ENCODE measurements around the gene MRPS2.
"Not testable (repeated sequence)": the region's sequence is repeated elsewhere in the genome, so short reads cannot be mapped to it uniquely, and the experiment has no call there.

The MRPS2 gene

DNA sequence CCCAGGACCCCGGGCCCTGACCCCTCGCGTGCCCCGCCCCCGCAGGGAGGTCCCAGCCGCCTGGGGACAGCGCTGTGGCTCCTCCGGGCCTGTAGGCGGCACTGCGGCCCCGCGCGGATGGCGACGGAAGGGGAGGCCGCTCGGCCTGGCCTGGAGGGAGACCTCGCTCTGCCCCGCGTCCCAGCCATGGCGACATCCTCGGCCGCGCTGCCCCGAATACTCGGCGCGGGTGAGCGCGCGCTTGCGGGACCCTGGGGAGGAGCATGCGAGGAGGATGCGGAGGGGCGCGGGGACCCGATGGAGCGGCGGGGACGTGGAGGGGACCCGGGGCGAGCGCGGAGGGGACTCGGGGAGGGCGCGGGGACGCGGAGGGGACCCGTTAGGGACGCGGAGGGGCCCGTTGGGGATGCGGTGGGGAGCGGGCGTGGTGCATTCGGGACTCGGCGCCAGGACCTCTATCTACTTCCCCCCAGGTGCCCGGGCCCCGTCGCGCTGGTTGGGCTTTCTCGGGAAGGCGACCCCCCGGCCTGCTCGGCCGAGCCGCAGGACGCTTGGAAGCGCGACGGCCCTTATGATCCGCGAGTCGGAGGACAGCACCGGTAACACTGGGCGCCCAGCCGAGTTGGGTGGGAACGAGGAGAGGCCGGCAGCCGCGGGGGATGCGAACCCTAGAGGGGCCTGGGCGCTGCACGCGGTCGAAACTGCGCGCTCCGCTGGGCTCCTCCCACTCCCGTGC, at the start of gene MRPS2:
MRPS2 (plus strand) TSS at position 158 of the 736 bp plus-strand sequence; CDS start at position 187, 29 bp downstream.
- DNase-seq = peak; percentile 76

- no peak for DNase-seq
Measured at GRCh38 chr9:135450956-135451355, 49.5 kb upstream of the MRPS2 start.

DNA sequence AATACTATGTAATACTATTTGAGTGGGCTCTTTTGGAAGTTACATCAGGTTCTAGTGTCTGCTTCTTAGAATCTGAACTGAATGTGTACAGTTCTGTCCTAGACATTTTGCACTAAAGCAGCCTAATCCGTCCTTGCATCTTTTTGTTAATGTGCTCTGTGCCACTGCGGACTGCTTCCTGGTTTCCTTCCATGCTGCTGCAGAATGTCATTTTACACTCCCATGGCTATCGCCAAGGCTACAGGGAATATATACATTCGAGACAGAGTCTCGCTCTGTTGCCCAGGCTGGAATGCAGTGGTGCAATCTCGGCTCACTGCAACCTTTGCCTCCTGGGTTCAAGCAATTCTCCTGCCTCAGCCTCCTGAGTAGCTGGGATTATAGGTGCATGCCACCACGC, 48.6 kb upstream of the MRPS2 start:
- DNase-seq = not testable (repeated sequence)

- DNase-seq = no peak
Measured at GRCh38 chr9:135454737-135455136, 45.7 kb upstream of the MRPS2 start.

DNA sequence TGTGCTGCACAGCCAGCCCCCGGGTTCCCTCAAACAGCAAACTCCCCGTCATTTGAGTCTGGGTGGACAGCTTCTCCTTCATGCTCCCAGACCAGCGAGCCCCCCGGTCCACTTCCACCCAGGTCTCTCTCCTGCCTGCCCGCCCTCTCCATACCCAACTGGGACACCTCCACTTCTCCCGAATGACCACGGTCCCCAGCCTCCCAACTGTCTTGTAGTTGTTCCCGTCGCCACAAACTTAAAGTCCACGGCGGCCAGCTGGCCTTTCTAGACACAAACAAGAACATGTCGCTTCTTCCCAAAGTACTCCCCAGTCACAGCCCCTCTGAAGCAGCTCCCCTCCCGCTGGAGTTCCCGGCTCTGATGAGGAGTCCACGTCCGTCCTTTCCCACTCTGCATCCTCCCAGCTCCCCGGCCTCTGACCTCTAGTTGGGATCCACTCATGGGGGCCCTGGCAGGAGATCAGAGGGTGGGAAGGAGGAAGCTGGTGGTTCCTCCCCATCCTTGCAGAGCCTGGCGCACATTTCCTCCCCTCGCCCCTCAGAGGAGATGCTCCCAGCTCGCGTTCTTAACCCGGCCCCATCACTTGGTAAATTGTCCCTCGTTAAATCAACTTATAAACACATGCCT, 45.0 kb upstream of the MRPS2 start:
- no peak for DNase-seq

DNA sequence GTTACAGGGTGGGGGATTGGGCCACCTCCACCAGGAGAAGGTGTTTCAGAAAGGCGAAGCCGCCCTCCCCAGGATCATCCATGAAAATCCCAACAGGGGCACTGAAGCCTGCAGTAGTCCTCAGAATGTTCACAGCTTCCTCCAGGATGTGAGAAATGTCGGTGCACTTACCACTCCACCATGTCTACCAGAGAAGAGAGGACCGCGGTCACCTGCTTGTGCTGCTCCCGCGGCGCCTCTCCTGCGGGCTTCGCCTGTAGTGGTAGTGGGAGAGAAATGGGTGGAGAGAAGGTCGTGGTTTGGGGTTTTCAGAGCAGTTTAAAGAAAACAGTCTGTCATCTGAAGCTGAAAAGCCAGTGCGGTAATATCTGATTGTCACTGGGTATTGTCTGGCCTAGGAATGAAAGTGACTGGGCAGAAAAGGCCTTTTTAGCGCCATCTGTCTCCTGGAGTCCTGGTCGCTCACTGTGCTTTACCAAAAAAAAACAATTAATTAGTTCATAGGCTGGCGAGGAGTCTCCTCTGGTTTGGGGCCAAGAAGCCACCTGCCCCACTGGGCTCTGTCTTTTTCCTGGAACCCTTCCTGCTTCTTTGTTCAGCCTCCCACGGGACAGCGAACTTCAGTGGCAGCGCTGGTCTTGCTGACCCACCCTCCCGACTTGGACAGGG, 43.9 kb upstream of the MRPS2 start:
- no peak for DNase-seq

DNA sequence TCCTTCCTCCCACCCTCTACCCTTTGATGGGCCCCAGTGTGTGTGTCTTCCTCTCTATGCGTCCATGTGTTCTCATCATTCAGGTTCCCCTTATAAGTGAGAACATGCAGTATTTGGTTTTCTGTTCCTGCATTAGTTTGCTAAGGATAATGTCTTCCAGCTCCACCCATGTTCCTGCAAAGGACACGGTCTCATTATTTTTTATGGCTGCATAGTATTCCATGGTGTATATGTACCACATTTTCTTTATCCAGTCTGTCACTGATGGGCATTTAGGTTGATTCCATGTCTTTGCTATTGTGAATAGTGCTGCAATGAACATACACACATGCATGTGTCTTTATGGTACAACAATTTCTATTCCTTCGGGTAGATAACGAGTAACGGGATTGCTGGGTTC, 42.0 kb upstream of the MRPS2 start:
- not testable (repeated sequence) for DNase-seq

DNA sequence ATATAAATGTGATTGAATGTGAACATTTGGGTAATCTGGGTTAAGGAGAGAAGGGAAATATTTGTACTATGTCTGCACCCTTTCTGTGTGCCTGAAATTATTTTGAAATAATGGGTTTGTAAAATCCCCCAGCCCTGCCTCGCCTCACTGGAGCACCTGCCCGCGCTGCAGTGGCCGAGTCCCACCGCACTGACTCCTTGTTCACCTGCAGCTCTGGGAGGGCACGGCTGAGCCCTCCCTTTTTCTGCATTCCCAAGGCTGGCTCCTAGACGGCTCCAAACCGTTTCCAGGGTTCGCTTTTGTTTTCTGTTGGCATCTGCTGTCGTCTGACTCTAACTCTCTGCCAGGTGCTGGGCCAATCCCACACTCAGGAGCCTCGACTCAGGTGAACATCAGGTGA, 38.5 kb upstream of the MRPS2 start:
- no peak for DNase-seq

DNA sequence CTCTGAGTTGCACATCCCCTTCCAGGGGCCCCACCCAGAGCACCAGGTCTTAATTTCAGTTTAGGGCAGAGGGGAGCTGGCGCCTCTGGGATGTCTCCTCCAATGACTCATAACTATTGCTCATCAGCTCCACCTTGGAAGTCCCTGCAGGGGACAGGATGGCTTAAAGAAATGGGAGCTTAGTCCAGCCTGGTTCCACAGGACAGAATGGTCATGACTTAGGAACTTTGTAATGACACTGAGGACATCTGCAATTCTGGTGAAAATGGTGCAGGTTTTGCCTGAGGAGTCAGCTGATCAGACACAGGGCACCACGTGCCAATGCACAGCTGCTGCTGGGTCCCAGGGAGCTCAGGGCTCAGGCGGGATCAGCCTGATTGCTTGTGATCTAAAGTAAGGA, 37.3 kb upstream of the MRPS2 start:
- no peak for DNase-seq

- DNase-seq = no peak
Measured at GRCh38 chr9:135464181-135464580, 36.3 kb upstream of the MRPS2 start.

GRCh38 chr9:135468854-135469521, 31.5 kb upstream of the MRPS2 start:
- DNase-seq = peak; percentile 9

DNA sequence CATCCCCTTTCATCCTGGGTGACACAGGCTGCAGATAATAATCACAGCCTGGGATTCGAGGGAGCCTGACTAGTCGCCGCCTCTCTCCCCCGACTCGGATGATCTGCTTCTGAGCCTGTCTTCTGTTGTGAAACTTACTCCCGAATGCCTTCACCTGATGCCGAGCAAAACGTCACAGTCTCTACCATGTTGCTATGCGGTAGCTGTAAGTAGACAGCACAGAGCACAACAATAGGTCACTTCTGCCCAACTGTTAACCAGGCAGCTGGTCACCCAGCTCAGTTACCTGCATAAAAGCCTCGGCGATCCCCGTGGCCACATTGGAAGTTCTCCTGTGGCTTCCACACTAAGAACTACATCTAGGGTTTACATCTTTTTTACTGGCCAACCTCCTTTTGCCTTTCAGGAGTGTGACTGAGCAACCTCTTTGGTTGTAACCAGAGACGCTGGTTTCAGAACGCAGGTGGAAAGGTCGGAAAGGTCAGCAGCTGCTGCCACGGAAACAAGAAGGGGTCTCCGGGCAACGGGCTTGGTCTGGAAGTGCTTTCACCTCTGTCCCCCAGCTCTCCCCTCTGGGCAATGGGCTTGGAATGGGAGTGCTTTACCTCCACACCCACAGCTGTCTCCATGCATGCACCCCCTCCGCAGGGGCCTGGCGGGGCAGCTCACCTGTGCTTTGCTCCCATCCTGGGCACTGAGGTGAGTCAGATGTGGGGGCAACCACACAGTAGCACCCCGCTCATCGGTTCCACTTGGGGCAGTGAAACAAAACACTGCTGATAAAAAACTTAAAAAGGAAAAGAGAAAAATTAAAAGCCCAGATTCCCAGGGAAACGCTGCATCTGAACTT, 28.5 kb upstream of the MRPS2 start:
- DNase-seq = no peak

DNA sequence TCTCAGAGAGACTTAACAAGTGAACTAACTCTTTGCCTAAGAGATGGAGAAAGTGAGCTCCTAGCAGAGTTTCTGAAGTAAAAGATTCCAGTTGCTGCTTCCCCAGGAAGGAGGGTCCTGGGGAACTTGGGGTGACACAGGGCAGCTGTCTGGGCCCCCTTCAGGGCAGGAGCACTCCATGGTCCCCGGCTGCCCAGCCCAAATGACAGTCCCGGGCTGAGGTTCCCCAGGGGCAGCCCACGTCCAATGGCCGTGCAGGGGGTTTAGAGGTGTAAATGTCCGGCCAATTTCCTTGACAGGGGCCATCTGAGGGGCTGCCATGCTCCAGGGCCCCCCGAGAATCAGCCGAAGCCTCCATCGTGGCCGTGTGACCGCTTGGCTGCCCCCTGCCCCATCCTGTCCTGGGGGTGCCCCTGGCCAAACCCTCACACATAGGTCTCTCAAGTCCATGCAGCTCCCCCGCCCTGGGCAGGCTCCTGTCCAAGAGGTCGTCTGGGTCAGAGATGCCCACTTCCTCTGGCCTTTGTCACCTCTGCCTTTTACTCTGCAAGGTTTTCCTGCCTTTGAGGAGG, 26.4 kb upstream of the MRPS2 start:
- DNase-seq = no peak

- no peak for DNase-seq
Measured at GRCh38 chr9:135474915-135475314, 25.6 kb upstream of the MRPS2 start.

GRCh38 chr9:135476561-135477355, 23.7 kb upstream of the MRPS2 start:
- DNase-seq = no peak

- no peak for DNase-seq
Measured at GRCh38 chr9:135478191-135478590, 22.3 kb upstream of the MRPS2 start.

DNA sequence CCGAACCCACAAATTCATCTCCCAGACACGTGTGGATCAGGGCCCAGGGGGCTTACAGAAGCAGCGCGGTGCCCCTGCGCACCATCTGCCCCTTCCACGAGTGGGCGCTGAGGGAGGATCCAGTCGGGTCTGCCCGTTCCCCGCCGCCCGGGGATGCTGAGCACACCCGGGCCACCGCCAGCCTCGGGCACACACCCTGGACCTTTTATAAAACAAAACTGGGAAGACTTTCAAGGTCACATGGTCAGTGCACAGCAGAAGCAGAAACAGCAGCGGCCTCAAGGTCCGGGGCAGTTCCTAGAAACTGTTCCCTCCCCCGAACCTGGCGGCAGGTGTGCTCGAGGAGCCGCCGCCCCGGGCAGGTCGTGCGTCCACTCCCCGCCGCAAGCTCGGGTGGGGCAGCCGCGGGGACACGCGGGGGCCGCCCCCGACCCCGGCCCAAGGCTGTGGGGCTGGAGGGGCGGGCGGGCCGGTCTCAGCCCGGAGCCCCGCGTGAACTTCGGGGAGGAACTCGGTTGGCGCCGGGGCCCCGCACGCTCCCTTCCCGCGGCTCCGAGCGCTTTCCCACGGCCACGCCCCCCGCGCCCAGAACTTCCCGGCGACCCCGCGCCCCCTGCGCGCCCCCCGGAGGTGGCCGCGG, 21.5 kb upstream of the MRPS2 start:
- DNase-seq = no peak

DNA sequence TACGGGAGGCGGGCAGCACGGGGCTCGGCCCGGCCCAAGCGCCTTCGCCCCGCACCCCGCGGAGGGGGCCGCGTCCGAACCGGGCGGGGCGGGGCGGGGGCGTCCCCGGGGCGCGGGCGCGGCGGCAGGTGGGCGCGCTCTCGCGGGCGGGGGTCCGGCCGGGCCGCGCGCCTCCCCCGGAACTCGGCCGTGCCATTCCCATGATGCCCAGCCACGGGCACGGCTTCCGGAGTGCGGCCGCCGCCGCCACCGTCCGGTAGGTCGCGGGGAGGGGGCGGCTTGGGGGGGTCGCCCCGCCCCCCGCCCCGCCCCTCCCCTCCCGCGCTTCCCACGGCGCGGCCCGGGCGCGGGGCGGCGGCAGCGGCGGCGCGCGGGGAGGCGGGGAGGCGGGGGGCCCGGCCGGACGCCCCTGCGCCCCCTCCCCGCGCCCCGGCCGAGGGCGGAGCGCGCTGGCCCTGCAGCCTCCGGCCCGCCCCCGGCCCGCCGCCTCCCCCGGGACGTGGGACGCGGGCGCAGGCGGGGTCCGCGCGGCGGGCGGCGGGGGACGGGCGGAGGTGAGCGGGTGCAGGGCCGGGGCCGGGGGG, 20.9 kb upstream of the MRPS2 start, which contains the start of gene PPP1R26:
PPP1R26 (plus strand) TSS at position 314 of the 584 bp plus-strand sequence. CDS start 4,729 bp downstream, outside the sequence.
- DNase-seq = no peak

DNA sequence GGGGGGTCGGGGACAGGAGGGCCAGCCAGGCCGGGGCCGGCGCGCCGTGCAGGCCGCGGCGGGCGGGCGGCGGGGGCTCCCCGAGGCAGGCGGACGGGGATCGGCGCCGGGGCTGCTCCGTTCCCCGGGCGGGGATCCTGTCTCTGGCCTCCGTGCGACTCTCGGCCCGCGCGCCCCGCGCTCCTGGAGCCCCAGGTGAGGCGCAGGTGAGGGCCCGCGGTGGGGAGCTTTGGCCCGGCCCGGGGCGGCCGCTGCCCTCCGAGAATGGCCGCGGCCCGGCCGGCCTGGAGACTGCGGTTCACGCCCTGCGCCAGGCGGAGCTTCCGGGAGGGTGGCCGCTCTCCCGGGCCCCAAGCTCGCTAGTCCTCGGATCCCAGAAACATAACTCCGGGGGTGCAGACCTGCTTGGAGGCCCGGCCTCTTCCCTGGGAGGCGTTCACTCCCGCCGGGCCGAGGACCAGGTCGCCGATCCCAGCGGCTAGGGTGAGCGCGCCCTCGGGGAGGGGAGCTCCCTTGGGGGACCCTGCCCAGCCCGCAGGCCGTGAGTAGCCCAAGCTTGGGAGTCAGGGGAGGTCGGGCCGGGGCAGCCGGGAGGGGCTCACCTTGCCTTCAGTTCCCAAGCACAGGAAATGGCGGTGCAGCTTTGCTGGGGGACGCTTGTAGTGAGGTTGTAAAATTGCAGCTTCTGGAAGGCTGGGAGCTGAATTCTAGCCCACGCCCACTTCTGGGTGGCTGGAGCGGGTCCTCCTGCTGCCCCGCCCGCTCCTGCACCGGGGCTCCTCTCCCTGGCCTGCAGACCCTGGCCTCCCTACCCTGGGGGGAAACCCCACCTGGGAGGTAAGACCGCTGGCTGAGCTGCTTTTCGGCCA, 20.2 kb upstream of the MRPS2 start:
- no peak for DNase-seq

All from activated T-cell treated with anti-CD3 and anti-CD28 coated beads for 4 hours (primary cell).